LNCaP clone FGC (cell line): ENCODE measurements around the gene HBA1.
"Not testable (repeated sequence)": the region's sequence is repeated elsewhere in the genome, so short reads cannot be mapped to it uniquely, and the experiment has no call there.

Experiments
- DNase-seq: peaks from one replicate; pipeline ENCODE4 v3.0.0-alpha.2; 2011; ENCODE audit warnings: low read depth
- H3K4me3 ChIP-seq: 2 replicates; pipeline ENCODE4 v1.5.1; 2011; ENCODE audit warnings: mild to moderate bottlenecking, low read depth, low read length, control low read depth
- TF ChIP-seq, protein P1 (sequence below): IDR thresholded peaks from 2 replicates; pipeline ENCODE4 v1.5.1; 2012; ENCODE audit warnings: mild to moderate bottlenecking; ENCODE audit not compliant: control insufficient read depth, insufficient read depth; ENCODE audit errors: extremely low read depth

The HBA1 gene

DNA sequence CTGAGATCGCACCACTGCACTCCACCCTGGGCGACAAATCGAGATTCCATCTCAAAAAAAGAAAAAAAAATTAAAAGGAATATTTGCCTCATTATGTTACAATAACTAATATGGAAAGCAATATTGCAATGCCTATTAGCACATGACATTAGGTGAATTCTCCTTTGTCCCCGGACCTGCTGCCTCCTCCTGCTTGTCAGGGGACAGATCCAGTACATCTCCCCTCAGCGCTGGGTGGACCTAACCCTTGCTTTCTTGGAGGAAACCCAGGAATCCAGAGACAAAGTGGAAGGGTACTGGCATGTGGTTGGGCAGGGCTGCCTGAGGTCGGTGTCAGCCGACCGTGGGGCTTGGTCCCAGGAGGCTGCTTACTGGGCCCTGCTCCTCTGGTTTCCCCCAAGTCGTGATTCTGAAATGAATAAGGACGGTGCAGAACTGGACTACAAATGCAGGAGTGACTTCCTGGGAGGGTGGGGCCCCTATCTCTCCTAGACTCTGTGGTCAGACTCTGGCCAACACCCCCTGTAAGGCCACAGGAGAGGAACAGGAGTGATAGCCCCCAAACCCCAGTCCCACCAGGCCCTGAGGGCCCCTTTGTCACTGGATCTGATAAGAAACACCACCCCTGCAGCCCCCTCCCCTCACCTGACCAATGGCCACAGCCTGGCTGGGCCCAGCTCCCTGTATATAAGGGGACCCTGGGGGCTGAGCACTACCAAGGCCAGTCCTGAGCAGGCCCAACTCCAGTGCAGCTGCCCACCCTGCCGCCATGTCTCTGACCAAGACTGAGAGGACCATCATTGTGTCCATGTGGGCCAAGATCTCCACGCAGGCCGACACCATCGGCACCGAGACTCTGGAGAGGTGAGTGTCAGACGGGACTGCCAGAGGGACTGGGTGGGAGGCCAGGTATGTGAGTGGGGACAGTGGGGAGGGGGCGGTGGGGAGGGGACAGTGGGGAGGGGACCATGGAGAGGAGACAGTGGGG lies 24.0 kb upstream of the HBA1 start, which contains the start of gene HBZ:
TSS of gene HBZ (plus strand) at position 504 of the 988 bp plus-strand sequence. CDS start at position 770, 266 bp downstream.
- no peak for DNase-seq
- no peak within 1 kb of the TSS for H3K4me3 ChIP-seq
- TF ChIP-seq, protein P1, sequence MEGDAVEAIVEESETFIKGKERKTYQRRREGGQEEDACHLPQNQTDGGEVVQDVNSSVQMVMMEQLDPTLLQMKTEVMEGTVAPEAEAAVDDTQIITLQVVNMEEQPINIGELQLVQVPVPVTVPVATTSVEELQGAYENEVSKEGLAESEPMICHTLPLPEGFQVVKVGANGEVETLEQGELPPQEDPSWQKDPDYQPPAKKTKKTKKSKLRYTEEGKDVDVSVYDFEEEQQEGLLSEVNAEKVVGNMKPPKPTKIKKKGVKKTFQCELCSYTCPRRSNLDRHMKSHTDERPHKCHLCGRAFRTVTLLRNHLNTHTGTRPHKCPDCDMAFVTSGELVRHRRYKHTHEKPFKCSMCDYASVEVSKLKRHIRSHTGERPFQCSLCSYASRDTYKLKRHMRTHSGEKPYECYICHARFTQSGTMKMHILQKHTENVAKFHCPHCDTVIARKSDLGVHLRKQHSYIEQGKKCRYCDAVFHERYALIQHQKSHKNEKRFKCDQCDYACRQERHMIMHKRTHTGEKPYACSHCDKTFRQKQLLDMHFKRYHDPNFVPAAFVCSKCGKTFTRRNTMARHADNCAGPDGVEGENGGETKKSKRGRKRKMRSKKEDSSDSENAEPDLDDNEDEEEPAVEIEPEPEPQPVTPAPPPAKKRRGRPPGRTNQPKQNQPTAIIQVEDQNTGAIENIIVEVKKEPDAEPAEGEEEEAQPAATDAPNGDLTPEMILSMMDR, result no peak

DNA sequence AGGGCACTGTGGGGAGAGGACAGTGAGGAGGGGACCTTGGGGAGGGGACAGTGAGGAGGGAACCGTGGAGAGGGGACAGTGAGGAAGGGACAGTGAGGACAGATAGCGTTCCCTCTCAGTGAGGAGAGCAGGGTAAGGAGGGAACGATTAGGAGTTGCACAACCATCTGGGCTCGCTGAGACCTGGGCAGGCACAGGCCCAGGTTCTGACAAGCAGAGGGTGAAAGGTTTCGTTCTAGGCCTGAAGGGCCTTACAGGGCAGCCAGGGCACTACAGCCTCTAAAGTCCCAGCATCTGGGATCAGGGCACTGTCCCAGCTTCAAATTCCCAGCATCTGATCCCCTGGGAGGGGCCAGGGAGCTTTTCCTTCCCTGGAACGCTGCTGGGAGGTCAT lies 23.4 kb upstream of the HBA1 start:
- DNase-seq, H3K4me3 ChIP-seq: not testable (repeated sequence)

DNA sequence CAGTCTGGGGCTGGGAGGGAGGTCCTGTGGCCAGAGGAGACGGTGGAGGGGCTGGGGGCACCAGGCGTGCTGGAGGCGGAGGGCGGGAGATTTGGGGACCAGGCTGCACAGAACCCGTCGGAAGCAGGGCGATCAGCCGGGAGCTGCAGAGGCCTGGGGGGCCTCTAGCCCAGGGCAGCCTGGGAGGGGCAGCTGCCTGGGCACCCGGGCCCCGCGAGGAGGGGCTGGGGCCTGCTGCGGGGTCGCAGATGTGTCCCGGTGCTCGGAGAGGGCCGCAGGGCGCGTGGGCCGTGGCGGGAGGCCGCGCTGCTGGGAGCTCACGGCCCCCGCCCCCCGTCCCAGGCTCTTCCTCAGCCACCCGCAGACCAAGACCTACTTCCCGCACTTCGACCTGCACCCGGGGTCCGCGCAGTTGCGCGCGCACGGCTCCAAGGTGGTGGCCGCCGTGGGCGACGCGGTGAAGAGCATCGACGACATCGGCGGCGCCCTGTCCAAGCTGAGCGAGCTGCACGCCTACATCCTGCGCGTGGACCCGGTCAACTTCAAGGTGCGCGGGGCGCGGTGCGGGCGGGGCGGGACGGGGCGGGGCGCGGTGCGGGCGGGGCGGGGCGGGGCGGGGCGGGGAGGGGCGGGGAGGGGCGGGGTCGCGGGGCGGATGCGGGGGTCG lies 22.8 kb upstream of the HBA1 start:
- not testable (repeated sequence) for DNase-seq, H3K4me3 ChIP-seq

DNA sequence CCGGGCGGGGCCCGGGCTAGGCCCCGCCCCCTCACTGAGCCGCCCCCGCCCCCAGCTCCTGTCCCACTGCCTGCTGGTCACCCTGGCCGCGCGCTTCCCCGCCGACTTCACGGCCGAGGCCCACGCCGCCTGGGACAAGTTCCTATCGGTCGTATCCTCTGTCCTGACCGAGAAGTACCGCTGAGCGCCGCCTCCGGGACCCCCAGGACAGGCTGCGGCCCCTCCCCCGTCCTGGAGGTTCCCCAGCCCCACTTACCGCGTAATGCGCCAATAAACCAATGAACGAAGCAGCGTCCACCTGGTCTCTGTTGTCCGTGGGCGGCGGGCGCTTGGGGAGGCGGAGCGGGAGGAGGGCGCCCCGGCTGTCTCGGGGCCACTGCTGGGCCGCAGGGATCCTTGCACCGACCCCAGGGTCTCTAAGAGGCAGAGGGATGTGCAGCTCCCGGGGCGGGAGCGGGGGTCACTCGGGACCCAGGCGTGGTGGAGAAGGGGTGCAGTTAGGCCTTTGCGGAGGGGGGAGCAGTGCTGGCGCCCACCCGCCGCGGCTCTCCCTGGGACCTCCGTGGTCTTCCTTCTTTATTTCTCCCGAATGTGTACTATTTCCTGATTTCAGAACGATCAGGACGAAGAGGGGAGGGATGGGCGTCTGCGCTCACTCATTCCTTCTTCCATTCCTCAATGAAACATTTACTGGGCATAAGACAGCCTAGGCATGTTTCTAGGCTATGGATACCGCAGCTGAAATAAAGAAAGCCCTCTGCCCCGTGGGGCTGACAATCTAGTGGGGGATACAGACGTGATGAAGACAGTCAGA lies 22.1 kb upstream of the HBA1 start:
- TF ChIP-seq, protein P1, result no peak
- H3K4me3 ChIP-seq, result peak overlapping the region; percentile 52
- DNase-seq, result no peak

DNA sequence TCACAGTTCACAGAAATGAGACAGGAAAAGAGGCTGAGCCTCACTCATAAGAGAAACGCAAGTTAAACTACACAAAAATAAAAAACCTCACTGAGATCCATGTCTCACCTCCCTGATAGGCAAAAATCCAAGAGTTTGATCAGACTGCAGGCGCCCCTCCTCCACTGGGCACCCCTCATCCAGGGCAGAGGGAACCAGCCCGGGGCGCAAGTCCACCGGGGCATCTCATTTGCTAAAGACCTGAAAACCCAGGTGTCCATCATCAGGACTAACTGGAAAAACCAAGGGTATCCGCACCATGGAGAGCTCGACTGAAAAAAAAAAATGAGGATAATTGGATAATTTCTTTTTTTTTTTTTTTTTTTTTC lies 21.5 kb upstream of the HBA1 start:
- no peak for DNase-seq
- TF ChIP-seq, protein P1, result no peak
- H3K4me3 ChIP-seq, result peak overlapping the region; percentile 52

DNA sequence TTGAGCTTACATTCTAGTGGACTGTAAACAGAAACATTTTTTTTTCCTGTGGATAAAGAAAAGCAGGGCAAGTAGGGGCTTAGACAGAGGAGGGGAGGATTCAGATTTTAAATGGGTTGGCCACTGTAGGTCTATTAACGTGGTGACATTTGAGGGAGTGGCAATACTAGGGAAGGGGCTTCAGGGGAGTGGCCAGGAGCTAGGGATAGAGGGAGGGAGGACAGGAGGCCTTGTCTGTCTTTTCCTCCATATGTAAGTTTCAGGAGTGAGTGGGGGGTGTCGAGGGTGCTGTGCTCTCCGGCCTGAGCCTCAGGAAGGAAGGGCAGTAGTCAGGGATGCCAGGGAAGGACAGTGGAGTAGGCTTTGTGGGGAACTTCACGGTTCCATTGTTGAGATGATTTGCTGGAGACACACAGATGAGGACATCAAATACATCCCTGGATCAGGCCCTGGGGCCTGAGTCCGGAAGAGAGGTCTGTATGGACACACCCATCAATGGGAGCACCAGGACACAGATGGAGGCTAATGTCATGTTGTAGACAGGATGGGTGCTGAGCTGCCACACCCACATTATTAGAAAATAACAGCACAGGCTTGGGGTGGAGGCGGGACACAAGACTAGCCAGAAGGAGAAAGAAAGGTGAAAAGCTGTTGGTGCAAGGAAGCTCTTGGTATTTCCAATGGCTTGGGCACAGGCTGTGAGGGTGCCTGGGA lies 17.2 kb upstream of the HBA1 start:
- TF ChIP-seq, protein P1, result no peak
- H3K4me3 ChIP-seq, result no peak overlapping the region
- DNase-seq, result no peak

DNA sequence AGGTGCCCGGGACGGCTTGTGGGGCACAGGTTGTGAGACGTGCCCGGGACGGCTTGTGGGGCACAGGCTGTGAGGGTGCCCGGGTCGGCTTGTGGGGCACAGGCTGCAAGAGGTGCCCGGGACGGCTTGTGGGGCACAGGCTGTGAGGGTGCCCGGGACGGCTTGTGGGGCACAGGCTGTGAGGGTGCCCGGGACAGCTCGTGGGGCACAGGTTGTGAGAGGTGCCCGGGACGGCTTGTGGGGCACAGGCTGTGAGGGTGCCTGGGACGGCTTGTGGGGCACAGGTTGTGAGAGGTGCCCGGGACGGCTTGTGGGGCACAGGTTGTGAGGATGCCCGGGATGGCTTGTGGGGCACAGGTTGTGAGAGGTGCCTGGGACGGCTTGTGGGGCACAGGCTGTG lies 16.2 kb upstream of the HBA1 start:
- not testable (repeated sequence) for DNase-seq, H3K4me3 ChIP-seq
